ENCODE measurements around the gene FOXP1. TPM values are rescaled to one million over a fixed set of nuclear protein-coding genes. Genes with fewer than 3 reads are reported as not detected.
A peak's percentile ranks its signal among the peaks of the same experiment; 100 is the strongest.

Gene FOXP1
- total RNA-seq, 1 experiment from 2014 or later = 75.3 TPM

- Histone ChIP-seq H3K27me3 (ENCODE audit: insufficient read depth, low read length) (no peaks in the 10 kb centered on the region), H2BK12ac (ENCODE audit: insufficient read length, low read depth, low read length) (no peak overlapping the region), H2BK20ac (ENCODE audit: low read depth, low read length, poor library complexity, severe bottlenecking) (no peak overlapping the region), H3K4me2 (ENCODE audit: insufficient read depth, insufficient read length, low read length) (no peak overlapping the region), H4K8ac (replicated peaks; ENCODE audit: insufficient read length, low read depth, low read length) (no peak overlapping the region), H4K5ac (ENCODE audit: insufficient read length, low read depth, low read length) (no peak overlapping the region), H4K20me1 (ENCODE audit: control insufficient read depth, insufficient read depth, insufficient read length) (no peaks in the 10 kb centered on the region), H3K4ac (ENCODE audit: low read depth, low read length) (no peak overlapping the region), H2BK5ac (ENCODE audit: insufficient read length, low read length) (no peak overlapping the region), H3K9ac (ENCODE audit: extremely low read depth, insufficient read length, low read length) (no peak overlapping the region), H3K79me1 (ENCODE audit: insufficient read depth, low read depth, low read length, poor library complexity, severe bottlenecking) (no peaks in the 10 kb centered on the region), H3K23ac (ENCODE audit: insufficient read length, low read depth, low read length) (no peak overlapping the region), H3K79me2 (ENCODE audit: insufficient read depth, low read length) (no peaks in the 10 kb centered on the region), H3K23me2 (ENCODE audit: insufficient read length, low read depth, low read length, poor library complexity, severe bottlenecking) (no peaks in the 10 kb centered on the region), H3K4me1 (ENCODE audit: insufficient read depth, low read length) (no peaks in the 10 kb centered on the region), H2BK15ac (ENCODE audit: low read depth, low read length) (no peak overlapping the region), H3K56ac (ENCODE audit: insufficient read length, low read depth, low read length) (no peak overlapping the region), H3T11ph (ENCODE audit: low read length) (no peak overlapping the region), H3K14ac (ENCODE audit: insufficient read depth, low read length) (no peak overlapping the region), H3K9me3 (ENCODE audit: control insufficient read depth, low read depth, low read length) (no peaks in the 10 kb centered on the region), H4K91ac (ENCODE audit: insufficient read length, low read depth, low read length) (no peak overlapping the region), H3K18ac (ENCODE audit: insufficient read length, low read depth, low read length) (no peak overlapping the region), H2AK5ac (ENCODE audit: insufficient read length, low read length) (no peak overlapping the region), H2BK120ac (ENCODE audit: low read depth, low read length, poor library complexity, severe bottlenecking) (no peak overlapping the region), H2AFZ (ENCODE audit: low read length) (no peak overlapping the region), H3K27ac (ENCODE audit: insufficient read length, low read depth, low read length) (no peak overlapping the region)
- Mint-ChIP-seq H3K27me3 (ENCODE audit: low read depth) (no peaks in the 10 kb centered on the region), H3K4me3 (no peak overlapping the region), H3K36me3 (ENCODE audit: insufficient read depth in 1 of 3, low read depth in 3 of 3) (peaks cover 10 to 17% (median 12%) of the 10 kb centered on the region in 3 experiments), H3K27ac (peak overlapping the region; percentile 15 to 82 (median 42); a peak in 3 of 7 replicates), H3K9me3 (peaks cover 9% of the 10 kb centered on the region in 2 experiments), H3K4me1 (peaks cover 0 to 3% of the 10 kb centered on the region in 2 experiments; a peak in 1 of 4 replicates)
- DNase-seq = no peak
- WGBS (ENCODE audit: extremely low coverage, insufficient read length, low lambda C conversion rate) = no CpG with 5 or more reads among the region's 8 CpGs
- TF ChIP-seq CTCF (conservative IDR thresholded peaks at IDR 0.05) = no peak
Measured at GRCh38 chr3:71328926-71329325, 254.6 kb downstream of the FOXP1 start.

All from H9 (cell line).